Measurements from ENCODE around the gene LAIR2.

LAIR2 gene, protein sequence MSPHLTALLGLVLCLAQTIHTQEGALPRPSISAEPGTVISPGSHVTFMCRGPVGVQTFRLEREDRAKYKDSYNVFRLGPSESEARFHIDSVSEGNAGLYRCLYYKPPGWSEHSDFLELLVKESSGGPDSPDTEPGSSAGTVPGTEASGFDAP

DNA sequence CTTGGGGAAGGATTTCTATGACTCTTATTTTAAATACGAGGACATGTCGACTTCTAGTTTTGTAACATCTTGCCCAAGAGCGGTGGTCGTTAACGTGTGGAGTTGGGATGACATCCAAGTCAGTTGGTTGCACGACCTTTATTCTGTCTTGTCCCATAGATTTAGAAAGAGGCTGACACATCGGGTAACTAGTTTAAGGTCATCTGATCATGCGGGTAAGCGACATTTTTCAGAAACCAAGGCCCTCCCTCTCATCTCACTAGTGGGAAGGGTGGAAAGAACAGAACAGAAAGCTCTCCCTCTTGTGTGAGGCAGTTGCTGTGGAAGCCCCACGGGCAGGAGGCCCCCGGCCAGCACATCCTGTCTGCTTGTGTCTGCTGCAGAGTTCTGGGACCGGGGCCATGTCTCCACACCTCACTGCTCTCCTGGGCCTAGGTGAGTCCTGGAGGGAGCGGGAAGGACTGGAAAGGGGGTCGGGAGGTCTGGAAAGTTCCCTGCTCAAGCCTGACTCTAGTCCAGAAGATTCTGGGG lies at the start of gene LAIR2:
Gene LAIR2 (plus strand): TSS at position 314 of the 531 bp plus-strand sequence. CDS start 88 bp downstream, at position 402.
- DNase-seq (ENCODE audit: low spot score), result no peak

DNA sequence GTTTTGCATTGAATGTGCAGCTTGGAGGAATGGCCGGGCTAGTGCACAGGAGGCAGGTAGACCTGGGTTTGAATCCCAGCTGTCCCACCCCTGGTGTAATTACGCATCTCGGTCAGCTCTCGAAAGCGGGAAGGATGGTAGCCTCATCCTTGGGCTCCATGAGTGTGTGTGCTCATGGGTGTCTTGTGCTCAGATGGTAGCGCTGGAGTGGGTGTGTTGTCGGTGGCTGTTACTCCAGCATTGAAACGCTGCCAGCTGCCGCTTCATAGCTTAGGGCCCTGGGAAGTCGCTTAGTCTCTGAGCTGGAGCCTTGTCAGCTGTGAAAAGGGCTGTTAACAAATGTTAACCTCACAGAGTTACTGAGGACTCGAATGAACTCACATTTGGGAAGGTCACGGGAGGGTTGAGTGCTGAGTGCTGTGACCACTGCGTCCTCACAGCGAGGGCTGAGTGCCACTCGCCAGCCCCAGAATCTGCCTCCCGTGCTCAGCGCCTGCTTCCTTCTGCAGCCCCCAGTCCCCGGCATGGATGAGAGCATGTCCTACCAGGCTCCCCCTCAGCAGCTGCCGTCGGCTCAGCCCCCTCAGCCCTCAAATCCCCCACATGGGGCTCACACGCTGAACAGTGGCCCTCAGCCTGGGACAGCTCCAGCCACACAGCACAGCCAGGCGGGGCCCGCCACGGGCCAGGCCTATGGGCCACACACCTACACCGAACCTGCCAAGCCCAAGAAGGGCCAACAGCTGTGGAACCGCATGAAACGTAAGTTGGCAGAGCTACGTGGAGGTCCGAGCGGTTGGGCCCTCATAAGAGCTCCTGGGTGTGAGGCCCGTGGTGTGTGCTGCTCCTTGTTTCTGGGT lies 48.5 kb upstream of the LAIR2 start:
- DNase-seq (ENCODE audit: low spot score), result no peak

- DNase-seq (ENCODE audit: low spot score), result no peak
These were observed 47.6 kb upstream of the LAIR2 start for GRCh38 chr19:54454781-54455675.

DNA sequence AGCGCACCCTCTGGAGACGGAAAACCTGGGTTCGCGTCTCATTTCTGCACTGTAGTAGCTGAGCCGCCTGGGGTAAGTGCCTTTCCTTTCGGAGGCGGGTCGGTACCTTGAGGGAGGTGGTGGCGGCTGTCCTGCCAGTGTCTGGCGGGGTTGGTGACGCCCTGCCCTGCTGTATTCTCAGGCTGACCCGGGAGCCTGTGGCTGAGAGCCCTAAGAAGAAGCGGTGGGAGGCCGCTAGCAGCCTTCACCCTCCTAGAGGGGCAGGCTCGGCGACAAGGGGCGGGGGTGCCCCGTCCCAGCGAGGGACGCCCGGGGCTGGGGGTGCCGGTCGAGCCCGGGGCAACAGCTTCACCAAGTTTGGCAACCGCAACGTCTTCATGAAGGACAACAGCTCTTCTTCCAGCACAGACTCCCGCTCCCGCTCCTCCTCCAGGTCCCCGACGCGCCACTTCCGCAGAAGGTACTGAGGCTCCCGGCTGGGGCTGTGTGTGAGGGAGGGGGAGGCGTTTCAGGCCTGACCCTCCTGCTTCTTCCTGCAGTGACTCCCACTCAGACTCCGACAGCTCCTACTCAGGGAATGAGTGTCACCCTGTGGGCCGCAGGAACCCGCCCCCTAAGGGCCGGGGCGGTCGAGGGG lies 46.7 kb upstream of the LAIR2 start:
- no peak for DNase-seq (ENCODE audit: low spot score)

DNA sequence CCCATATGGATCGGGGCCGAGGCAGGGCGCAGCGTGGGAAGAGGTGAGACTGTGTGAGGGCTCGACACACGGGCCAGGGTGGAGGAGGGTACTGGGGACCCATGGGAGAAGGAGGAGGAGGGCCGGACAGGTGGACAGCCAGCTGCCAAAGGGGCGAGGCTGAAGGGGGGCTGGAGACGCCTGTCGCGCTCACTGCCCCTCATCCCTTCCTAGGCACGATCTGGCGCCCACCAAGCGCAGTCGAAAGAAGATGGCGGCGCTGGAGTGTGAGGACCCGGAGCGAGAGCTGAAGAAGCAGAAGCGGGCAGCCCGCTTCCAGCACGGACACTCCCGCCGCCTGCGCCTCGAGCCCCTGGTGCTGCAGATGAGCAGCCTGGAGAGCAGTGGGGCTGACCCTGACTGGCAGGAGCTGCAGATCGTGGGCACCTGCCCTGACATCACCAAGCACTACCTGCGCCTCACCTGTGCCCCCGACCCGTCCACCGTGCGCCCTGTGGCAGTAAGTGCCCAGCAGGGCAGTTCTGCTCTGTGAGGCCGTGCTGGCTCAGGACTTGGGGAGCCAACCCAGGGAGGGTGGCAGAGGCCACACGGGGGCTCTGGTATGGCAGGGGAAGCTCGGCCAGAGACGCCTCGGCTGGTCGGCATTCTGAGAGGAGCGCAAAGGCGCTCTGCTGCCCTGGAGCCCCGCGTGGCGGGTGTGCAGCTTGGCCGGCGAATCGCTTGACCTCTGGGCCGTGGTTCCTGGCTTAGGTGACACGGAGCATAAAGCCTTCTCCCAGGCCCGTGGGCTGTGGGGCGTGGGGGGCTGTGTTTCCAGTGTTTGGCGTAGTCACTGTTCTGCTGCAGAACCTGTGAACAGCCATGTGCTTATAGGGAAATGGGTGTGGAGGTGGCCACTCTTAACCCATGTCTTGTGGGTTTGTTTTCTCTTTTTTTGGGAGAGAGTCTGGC lies 45.9 kb upstream of the LAIR2 start:
- no peak for DNase-seq (ENCODE audit: low spot score)

DNA sequence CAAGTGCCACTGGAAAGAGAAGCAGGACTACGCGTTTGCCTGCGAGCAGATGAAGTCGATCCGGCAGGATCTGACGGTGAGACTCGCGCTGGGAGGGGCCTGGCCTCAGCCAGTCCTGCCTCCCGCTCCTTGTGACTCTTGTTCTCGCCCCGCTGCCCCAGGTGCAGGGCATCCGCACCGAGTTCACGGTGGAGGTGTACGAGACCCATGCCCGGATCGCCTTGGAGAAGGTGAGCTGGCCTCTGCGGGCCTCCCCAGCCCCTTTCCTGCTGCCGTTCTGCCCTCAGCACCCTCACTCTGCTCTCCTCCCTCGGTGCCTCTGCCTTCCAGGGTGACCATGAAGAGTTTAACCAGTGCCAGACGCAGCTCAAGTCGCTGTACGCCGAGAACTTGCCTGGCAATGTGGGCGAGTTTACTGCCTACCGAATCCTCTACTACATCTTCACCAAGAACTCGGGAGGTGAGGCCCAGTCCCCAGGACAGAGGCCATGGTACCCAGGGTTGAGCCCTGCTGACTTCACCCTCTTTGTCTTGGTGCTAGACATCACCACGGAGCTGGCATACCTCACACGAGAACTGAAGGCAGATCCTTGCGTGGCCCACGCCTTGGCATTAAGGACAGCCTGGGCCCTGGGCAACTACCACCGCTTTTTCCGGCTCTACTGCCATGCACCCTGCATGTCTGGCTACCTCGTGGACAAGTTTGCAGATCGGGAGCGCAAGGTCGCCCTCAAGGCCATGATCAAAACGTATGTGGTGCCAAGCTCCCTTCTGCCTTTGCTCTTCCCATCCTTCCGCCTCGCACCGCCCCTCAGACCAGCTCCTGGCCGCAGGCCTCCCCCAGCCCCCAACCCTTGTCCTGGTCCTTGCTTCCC lies 44.6 kb upstream of the LAIR2 start:
- no peak for DNase-seq (ENCODE audit: low spot score)

DNA sequence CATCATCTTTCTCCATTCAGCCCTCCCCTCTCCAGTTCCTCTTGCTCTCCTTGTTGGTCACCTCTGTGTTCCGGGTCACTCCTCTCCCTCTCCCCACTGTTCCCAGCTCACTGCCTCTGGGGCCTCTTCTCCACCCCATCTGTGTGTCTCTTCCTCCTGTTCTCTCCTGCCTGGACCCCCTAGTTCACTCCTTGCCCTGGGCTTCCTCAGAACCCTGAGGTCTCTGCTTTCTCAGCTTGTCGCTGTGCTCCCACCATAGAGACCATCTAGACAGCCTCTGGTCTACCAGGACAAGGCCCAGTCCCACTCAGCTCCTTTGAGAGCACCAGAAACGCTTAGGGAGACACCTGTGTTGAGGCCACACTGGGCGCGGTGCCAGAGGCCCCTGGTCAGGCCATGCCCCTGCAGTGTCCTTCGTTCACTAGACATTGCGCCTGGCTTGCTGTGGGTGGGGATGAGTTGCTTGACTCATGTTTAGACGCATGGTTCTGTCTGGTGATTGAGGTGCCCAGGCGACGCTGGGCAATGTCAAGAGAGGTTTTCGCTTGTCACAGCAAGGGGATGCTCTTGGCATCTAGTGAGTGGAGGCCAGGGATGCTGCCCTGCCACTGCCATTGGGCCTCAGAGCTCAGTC lies 43.9 kb upstream of the LAIR2 start:
- no peak for DNase-seq (ENCODE audit: low spot score)

DNA sequence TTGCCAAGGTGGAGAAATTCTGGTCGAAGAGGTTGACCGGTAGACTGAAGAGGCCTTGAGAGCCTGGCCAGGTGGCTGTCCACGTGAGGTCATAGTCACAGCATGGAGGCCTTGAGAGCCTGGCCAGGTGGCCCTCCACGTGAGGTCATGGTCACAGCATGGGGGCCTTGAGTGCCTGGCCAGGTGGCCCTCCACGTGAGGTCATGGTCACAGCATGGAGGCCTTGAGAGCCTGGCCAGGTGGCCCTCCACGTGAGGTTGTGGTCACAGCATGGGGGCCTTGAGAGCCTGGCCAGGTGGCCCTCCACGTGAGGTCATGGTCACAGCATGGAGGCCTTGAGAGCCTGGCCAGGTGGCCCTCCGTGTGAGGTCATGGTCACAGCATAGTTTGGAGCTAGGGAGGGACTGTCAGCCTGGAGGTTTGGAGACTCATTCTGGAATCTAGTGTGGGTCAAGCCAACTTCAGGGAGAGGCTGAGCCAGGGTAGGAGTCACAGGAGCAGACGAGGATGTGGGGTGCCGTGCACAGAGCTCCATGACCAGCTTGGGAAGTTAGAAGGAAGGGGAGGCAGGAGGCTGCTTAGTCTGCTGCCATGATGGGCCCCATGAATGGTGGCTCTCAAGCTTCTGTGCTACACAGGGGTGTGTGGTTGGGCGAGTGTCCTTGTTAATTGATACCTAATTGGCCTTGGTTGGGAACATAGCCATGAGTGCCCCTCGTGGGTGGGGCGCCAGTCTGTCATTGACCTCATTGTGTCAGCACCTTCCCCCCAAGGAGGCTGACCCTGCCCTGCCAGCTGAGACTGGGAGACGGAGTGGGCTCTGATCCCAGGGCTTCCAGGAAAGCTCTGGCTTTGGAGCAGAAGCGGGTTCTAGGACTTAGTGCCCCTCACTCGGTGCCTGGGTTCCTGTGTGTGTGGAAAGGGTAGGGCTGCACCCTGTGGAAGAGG lies 43.1 kb upstream of the LAIR2 start:
- no peak for DNase-seq (ENCODE audit: low spot score)

DNA sequence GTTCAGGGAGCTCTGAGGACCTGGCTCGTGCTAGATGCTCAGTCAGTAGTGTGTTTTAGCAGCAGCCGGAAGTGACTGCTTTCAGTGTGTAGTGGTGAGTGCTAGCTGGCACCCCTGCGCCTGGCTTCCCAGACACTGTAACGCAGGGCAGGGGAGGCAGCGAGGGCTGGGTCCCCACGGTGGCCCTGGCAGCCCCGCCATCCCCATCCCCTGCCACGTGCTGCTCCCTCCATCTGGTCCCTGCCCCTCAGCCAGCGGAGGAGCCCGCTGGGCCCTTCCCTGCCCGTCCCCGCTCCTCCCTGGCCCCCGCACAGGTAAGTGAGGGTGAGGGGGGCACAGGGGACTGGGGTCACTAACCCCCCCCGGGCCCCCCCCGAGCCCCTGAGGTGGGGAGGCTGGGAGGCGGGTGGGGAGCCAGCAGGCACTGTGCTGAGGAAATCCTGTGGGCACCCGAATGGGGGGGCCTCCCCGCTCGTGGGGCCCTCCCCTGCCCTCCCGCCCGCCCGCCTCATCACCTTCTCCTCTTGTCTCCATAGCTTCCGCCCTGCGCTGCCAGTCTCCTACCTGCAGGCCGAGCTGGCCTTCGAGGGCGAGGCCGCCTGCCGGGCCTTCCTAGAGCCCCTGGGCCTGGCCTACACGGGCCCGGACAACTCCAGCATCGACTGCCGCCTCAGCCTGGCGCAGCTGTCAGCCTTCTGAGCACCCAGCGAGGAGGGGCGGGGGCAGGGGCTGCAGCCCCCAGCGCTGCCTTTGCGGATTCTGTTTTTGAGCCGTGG lies 42.2 kb upstream of the LAIR2 start:
- no peak for DNase-seq (ENCODE audit: low spot score)

GRCh38 chr19:54461210-54461609 lies 41.4 kb upstream of the LAIR2 start:
- DNase-seq (ENCODE audit: low spot score), result no peak

- DNase-seq (ENCODE audit: low spot score), result no peak
These were observed 41.0 kb upstream of the LAIR2 start for GRCh38 chr19:54461613-54462012.

GRCh38 chr19:54462047-54462654 lies 40.5 kb upstream of the LAIR2 start:
- no peak for DNase-seq (ENCODE audit: low spot score)

DNA sequence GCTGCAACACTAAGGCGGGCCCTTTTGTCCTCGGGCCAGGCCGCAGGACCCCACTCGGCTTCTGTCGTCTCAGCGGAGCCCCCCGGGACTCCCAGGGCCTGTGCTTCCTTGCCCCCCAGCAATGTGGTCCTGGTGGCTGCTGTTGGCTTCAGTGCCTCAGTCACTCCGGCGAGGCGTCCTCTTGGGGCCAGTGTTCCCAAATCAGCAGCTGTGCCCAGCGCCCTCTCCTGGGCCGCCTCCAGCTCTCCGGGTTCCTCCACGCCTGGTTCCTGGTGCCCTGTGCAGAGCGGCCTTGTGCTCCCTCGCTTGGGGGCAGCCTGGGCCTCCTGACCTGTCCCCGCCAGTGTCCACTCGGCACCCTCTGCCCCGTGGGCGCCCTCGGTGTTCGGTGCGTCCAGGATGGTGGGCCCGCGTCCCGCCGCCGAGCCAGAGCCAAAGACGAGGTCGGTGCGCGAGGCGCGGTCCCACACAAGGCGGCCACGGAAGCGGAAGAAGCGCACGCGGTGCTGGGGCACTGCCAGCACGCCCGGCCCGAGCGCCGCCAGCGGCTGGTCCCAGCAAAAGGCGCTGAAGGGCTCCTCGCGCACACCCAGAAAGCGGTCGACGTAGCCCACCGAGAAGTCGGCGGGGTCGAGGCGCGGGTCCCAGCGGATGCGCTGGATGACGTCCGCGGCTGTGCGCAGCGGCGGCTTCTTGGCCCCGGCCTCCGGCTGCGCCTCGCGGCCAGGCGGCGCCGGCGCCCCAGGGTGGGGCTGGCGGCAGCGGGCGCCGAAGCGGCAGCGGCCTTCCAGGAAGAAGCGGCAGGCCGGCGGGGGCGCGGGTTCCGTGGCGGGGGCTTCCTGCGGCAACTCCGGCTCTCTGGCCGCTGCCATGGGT lies 39.7 kb upstream of the LAIR2 start:
- DNase-seq (ENCODE audit: low spot score), result no peak

GRCh38 chr19:54463531-54464043 lies 39.0 kb upstream of the LAIR2 start, which contains the start of gene LENG9:
Gene LENG9, minus strand, starts transcription at chr19:54463778. Its CDS starts 252 bp downstream, at chr19:54463526.
- peak; percentile 94 for DNase-seq (ENCODE audit: low spot score)

DNA sequence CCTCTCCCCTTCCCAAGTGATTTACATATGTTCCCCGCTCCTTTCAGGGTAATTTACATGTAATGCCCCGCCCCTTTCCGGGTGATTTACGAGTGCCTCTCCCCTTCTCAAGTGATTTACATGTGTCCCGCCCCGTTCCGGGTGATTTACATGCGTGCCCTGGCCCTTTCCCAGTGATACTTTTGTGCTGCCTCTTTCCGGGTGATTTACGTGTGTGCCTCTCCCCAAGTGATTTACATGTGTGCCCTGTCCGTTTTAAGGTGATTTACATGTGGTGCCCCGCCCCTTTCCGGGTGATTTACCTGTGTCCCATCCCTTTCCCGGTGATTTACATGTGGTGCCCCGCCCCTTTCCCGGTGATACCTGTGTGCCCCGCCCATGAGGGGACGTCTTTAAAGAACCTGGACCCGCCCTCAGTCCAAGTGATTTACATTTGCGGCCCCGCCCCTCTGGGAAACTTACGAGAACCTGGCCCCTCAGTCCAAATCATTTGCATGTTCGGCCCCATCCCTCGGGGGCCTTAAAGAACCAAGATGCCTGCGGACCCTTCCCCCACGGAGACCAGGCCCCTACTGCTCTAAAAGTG lies 38.5 kb upstream of the LAIR2 start:
- DNase-seq (ENCODE audit: low spot score), result peak; percentile 89
